NCI-H1417 treated with DMSO at 0.1 percent for 48 hours (cell line): ENCODE results near the gene RP2.

ENCODE experiments used
- DNase-seq: peaks from one replicate; lab custom pipeline; 2025; lab: John Stamatoyannopoulos, UW

The RP2 gene

DNA sequence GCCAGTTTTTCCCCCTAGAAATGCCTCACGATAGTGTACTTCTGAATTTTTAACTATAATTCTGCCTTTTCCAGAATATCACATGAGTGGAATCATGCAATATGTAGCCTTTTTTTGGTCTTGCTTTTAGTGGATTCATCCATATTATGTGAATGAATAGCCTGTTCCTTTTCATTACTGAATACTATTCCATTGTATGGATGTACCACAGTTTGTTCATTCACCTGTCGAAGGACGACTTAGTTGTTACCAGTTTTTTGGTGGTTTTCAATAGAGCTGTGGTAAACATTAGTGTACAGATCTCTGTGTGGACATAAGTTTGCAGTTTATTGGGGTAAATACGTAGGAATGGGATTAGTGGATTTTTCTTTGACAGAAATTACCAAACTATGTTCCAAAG, 83.4 kb downstream of the RP2 start:
- DNase-seq, result no peak

- DNase-seq, result no peak
These were observed 85.8 kb downstream of the RP2 start for GRCh38 chrX:46922611-46923010.

DNA sequence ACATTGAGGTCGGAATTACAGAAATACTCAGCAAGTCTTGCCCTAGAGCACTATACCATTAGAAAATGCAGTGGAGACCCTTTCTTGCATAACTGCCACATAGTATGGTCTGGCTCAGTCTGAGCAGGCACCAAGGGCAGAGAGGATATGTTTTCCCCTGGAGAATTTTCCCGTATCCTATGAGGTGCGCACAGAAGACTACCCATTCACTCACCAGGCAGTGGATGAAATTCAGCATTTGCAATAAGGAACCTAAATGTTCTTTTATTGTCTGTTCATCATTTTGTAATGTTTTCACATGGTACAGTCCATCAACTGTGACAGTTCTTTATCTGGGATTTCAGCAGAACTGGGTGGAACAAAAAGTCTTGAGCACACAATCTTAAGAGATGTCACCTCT, 90.9 kb downstream of the RP2 start:
- no peak for DNase-seq

DNA sequence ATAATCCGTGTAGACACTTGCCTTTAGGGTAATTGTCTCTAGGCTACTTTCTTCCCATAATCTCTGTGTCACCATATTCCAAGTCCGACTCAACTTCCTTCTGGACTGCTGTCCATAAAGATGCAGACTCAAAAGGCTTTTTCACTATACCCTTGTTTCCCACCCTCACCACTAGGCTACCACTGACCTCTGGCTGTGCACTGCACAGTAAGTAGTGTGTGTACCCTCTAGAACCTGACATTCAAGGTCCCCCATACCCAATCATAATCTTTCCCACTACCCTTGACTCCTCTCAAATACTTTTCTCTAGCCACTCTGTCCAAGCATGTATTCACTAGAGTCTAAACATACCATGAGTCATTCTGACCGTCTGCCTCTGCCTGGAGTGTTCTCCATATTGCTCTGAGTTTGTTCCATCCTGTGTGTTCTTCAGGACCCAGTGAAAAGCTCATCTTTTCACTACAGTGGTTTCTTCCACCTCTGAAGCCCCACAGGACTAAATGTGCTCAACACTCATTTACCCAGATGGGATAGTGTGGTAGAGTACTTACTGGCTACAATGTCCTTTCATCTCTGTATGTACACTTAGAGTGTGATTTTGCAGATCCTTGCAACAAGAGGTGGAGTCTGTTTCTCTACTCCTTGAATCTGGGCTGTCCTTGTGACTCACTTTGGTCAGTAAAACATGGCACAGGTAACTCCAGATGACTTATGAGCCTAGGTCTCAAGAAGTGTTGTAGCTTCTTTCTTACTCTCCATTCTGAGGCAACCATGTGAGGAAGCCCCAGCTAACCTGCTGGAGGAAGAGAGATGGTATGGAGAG, 92.8 kb downstream of the RP2 start:
- DNase-seq, result no peak
